ENCODE data around the gene CLCF1. TPM values are rescaled to one million over a fixed set of nuclear protein-coding genes. Genes with fewer than 3 reads are reported as not detected.

CLCF1 gene
- total and polyA plus RNA-seq, 10 of the 15 experiments (the other 5 are each of a cell fraction or from before 2014, with no cell fraction given) = 0.16 to 2.1 (median 0.63) TPM; not detected in 1

DNA sequence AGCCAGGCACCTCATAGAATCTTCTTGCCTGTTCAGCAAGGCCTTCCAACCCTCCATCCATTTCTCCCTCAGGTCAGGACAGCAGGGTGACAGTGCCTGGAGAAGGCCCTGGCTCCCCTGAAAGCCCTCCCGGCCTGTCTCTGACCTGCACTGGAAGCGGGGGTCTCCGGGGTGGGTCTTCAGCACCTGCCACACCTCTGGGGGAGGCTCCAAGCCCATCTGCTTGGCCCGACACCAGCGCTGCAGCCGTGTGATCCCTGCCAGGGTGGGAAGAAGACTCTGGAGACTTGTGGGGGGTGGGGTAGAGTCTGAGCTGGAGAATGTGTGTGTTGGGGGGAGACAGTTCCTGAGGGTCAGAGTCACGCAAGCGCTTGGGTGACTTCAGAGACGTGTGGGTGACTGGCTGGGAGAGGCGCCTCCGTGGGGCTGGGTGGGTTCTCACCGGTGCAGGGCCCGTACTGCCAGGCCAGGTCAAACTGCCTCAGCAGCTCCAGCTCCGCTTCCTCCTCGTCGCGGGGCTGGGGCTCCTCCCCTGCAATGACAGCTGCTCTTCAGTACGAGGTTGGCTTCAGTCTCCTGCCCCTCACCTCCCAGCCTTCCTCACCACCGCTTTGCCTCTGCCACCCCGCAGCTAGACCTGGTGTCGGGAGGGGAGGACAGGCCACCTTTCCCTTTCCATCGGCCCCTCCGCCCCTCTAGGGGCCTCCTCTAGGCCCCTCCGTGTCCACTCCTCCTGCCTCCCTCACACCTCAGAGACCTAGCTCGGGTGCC, 20.7 kb downstream of the CLCF1 start (continued):
- 0 out of 3 replicates have a peak, but pooled peaks have one; percentile 10 for TF ChIP-seq POU2F2 (IDR thresholded peaks at IDR 0.05; ENCODE audit: borderline replicate concordance, low read depth, low read length)

DNA sequence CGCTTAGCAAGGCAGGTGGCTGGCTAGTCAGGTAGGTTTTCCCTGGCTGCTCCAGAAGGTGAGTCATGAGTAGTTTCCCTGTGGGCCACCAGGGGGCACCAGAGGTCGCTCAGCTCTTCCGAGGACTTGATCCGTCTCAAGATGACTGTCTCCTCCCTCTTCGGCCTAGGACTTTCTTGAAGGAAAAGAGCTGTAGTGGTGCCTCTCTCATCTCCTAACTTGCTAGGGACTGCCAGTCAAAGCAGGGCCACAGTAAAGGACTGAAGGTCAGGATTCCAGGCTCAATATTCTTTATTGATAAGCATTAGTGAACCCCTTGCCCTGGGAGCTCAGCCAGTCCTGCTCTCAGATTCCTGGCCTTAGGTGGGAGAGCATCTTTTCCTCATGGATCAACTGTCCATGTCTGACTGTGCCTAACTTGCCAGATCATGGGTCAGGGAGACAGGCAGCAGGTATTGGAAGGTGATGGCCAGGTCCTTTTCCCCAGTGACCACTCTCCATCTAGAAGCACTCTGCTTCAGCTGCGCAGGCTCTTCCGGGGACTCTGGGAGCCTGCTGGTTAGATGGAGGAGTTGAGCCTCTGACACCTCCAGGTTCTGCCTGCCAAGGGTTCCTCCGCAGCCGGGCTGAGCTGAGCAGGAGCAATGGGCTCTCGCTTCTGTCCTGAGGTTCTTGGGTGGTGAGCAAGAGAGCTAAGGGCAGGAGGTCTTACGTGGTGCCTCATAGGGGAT, 22.0 kb downstream of the CLCF1 start:
- H3K36me3 ChIP-seq (ENCODE audit: control insufficient read depth in 2 of 2, insufficient read depth in 2 of 2, low read length in 1 of 2) = no peaks in the 10 kb centered on the region
- no peaks in the 10 kb centered on the region for H4K20me1 ChIP-seq (ENCODE audit: control insufficient read depth, insufficient read depth)
- peaks cover 19% of the 10 kb centered on the region for H3K79me2 ChIP-seq (ENCODE audit: control insufficient read depth, insufficient read depth, low read length)
- H3K27ac ChIP-seq (ENCODE audit: control insufficient read depth, insufficient read depth) = peak overlapping the region; percentile 99
- H3K9ac ChIP-seq (ENCODE audit: control insufficient read depth, insufficient read depth, low read length) = peak overlapping the region; percentile 40
- in situ Hi-C loops (cut with MboI) = loop anchor here (5.0 kb wide), 1 partner anchor 36 kb away; no protein-coding TSS in a partner anchor
- no peak overlapping the region for H2AFZ ChIP-seq (ENCODE audit: control insufficient read depth, low read depth, low read length)
- CTCF ChIA-PET = interaction anchor here (0.6 to 26.2 kb wide), 36 partner anchors 9 to 915 kb away, joined by 3 to 1301 read pairs (median 4); partner anchors contain the start of genes ANKRD13D, CLCF1, GSTP1 and PPP1CA
- 6% methylated on average over 11 of the region's 11 CpGs for WGBS (ENCODE audit: insufficient coverage, insufficient replicate concordance, low lambda C conversion rate, missing lambda C conversion rate)
- no peak for DNase-seq (ENCODE audit: low read depth, low spot score)
- intact Hi-C loops (cut with micrococcal nuclease; ENCODE audit: unreplicated experiment) = loop anchor here (1.0 to 2.0 kb wide), 2 partner anchors 31 to 135 kb away; no protein-coding TSS in a partner anchor
- peak overlapping the region; percentile 97 for H3K4me2 ChIP-seq (ENCODE audit: control insufficient read depth, insufficient read depth)
- BruUV-seq (replicated peaks) = no TSS peak
- H3K9me3 ChIP-seq (replicated peaks; ENCODE audit: control insufficient read depth, insufficient read depth, low read length) = no peaks in the 10 kb centered on the region
- RAD21 ChIA-PET (ENCODE audit: unreplicated experiment) = interaction anchor here (0.5 to 10.1 kb wide), 18 partner anchors 20 to 298 kb away, joined by 3 to 525 read pairs (median 4); partner anchors contain the start of genes CLCF1, NUDT8, PITPNM1 and PPP1CA
- H3K27me3 ChIP-seq (replicated peaks in 1 of 2; ENCODE audit: control insufficient read depth in 2 of 2, insufficient read depth in 2 of 2, low read length in 1 of 2) = no peaks in the 10 kb centered on the region
- peak; percentile 76 for FAIRE-seq
- peak overlapping the region; percentile 98 for H3K4me3 ChIP-seq
- peaks cover 53% of the 10 kb centered on the region for H3K4me1 ChIP-seq (ENCODE audit: control insufficient read depth, insufficient read depth, low read length)
- ATAC-seq = peak; percentile 9
- POLR2A ChIA-PET = interaction anchor here (0.6 to 11.4 kb wide), 15 partner anchors 8 to 203 kb away, joined by 3 to 183 read pairs (median 6); partner anchors contain the start of genes ANKRD13D, CLCF1, GRK2 and PPP1CA
- SMC1A ChIA-PET (ENCODE audit: uncharacterized antibody, unreplicated experiment) = interaction anchor here (0.6 to 15.8 kb wide), 19 partner anchors 6 to 269 kb away, joined by 3 to 646 read pairs (median 4); partner anchors contain the start of genes CLCF1 and RAD9A
- no peak for TF ChIP-seq FOXK2 (IDR thresholded peaks at IDR 0.05)
- TF ChIP-seq, protein P1, sequence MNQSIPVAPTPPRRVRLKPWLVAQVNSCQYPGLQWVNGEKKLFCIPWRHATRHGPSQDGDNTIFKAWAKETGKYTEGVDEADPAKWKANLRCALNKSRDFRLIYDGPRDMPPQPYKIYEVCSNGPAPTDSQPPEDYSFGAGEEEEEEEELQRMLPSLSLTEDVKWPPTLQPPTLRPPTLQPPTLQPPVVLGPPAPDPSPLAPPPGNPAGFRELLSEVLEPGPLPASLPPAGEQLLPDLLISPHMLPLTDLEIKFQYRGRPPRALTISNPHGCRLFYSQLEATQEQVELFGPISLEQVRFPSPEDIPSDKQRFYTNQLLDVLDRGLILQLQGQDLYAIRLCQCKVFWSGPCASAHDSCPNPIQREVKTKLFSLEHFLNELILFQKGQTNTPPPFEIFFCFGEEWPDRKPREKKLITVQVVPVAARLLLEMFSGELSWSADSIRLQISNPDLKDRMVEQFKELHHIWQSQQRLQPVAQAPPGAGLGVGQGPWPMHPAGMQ (IDR thresholded peaks at IDR 0.05; ENCODE audit: borderline replicate concordance) = no peak
- TF ChIP-seq, protein P2, sequence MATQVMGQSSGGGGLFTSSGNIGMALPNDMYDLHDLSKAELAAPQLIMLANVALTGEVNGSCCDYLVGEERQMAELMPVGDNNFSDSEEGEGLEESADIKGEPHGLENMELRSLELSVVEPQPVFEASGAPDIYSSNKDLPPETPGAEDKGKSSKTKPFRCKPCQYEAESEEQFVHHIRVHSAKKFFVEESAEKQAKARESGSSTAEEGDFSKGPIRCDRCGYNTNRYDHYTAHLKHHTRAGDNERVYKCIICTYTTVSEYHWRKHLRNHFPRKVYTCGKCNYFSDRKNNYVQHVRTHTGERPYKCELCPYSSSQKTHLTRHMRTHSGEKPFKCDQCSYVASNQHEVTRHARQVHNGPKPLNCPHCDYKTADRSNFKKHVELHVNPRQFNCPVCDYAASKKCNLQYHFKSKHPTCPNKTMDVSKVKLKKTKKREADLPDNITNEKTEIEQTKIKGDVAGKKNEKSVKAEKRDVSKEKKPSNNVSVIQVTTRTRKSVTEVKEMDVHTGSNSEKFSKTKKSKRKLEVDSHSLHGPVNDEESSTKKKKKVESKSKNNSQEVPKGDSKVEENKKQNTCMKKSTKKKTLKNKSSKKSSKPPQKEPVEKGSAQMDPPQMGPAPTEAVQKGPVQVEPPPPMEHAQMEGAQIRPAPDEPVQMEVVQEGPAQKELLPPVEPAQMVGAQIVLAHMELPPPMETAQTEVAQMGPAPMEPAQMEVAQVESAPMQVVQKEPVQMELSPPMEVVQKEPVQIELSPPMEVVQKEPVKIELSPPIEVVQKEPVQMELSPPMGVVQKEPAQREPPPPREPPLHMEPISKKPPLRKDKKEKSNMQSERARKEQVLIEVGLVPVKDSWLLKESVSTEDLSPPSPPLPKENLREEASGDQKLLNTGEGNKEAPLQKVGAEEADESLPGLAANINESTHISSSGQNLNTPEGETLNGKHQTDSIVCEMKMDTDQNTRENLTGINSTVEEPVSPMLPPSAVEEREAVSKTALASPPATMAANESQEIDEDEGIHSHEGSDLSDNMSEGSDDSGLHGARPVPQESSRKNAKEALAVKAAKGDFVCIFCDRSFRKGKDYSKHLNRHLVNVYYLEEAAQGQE (IDR thresholded peaks at IDR 0.05; ENCODE audit: low read depth, low read length) = no peak
- TF ChIP-seq, protein P3, sequence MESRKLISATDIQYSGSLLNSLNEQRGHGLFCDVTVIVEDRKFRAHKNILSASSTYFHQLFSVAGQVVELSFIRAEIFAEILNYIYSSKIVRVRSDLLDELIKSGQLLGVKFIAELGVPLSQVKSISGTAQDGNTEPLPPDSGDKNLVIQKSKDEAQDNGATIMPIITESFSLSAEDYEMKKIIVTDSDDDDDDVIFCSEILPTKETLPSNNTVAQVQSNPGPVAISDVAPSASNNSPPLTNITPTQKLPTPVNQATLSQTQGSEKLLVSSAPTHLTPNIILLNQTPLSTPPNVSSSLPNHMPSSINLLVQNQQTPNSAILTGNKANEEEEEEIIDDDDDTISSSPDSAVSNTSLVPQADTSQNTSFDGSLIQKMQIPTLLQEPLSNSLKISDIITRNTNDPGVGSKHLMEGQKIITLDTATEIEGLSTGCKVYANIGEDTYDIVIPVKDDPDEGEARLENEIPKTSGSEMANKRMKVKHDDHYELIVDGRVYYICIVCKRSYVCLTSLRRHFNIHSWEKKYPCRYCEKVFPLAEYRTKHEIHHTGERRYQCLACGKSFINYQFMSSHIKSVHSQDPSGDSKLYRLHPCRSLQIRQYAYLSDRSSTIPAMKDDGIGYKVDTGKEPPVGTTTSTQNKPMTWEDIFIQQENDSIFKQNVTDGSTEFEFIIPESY (IDR thresholded peaks at IDR 0.05) = no peak
- TF ChIP-seq FOXM1 (IDR thresholded peaks at IDR 0.05; ENCODE audit: low read depth, low read length) = no peak
- TF ChIP-seq SP1 (IDR thresholded peaks at IDR 0.05; ENCODE audit: low read depth, low read length) = no peak
- TF ChIP-seq NFYA (IDR thresholded peaks at IDR 0.05; ENCODE audit: borderline replicate concordance, low read depth, low read length) = no peak
- TF ChIP-seq YY1 (IDR thresholded peaks at IDR 0.05; ENCODE audit: low read depth, low read length) = peak; percentile 73
- no peak for TF ChIP-seq BRCA1 (IDR thresholded peaks at IDR 0.05; ENCODE audit: low read depth, low read length)
- TF ChIP-seq EED (IDR thresholded peaks at IDR 0.05; ENCODE audit: low read depth) = peak; percentile 66; the same call in 1 of the 2 replicates
- no peak for TF ChIP-seq ZNF622 (IDR thresholded peaks at IDR 0.05)
